ENCODE data around the gene GARIN5B.

- TF ChIP-seq POLR2AphosphoS5 (IDR thresholded peaks at IDR 0.05) (no peak), CTCF (IDR thresholded peaks at IDR 0.05) (no peak)
These were observed 15.5 kb downstream of the GARIN5B start for GRCh38 chr19:55347442-55348009.
